HepG2 (cell line): ENCODE measurements around the gene SAMD8. TPM values are rescaled to one million over a fixed set of nuclear protein-coding genes. Genes with fewer than 3 reads are reported as not detected.

ENCODE experiments used
- ATF7-NPFF ChIP-seq: sonication (generic); formaldehyde crosslinking; IDR thresholded peaks from 2 replicates; pipeline ENCODE4 v1.8.1; 2023; ENCODE audit warnings: mild to moderate bottlenecking, low read depth, missing genetic modification reagents, moderate library complexity
- CHD2 ChIP-seq: IDR thresholded peaks from 2 replicates; pipeline ENCODE4 v1.6.1; 2011; ENCODE audit warnings: low read depth, low read length, improper control_type of control experiment
- CTCF ChIP-seq: sonication (generic); formaldehyde crosslinking; IDR thresholded peaks from 2 replicates; pipeline ENCODE4 v1.5.0; 2020; ENCODE audit warnings: mild to moderate bottlenecking, missing genetic modification reagents, moderate library complexity
- HDAC2 ChIP-seq: sonication (generic); formaldehyde crosslinking; IDR thresholded peaks from 2 replicates; pipeline ENCODE4 v1.4.0; 2020; ENCODE audit warnings: missing genetic modification reagents
- HNF1A ChIP-seq, 2 experiments: sonication (generic) in 1 of 2; formaldehyde crosslinking in 1 of 2; IDR thresholded peaks; 2 replicates each; pipeline versions ENCODE4 v1.4.0 to v1.6.1; 2016 to 2020; ENCODE audit warnings: borderline replicate concordance in 1 of 2, low read depth in 1 of 2, mild to moderate bottlenecking in 1 of 2, missing genetic modification reagents in 1 of 2
- HNF1B ChIP-seq: sonication (generic); formaldehyde crosslinking; IDR thresholded peaks from 2 replicates; pipeline ENCODE4 v1.5.1; 2020; ENCODE audit warnings: mild to moderate bottlenecking, moderate library complexity, missing genetic modification reagents
- JUN ChIP-seq: sonication (generic); formaldehyde crosslinking; IDR thresholded peaks from 2 replicates; pipeline ENCODE4 v1.4.0; 2020; ENCODE audit warnings: mild to moderate bottlenecking, missing genetic modification reagents
- MIER2 ChIP-seq: IDR thresholded peaks from 2 replicates; pipeline ENCODE4 v1.6.1; 2016; ENCODE audit warnings: missing biosample characterization, missing genetic modification reagents
- NR0B2 ChIP-seq: sonication (generic); formaldehyde crosslinking; IDR thresholded peaks from 2 replicates; pipeline ENCODE4 v1.4.0; 2020; ENCODE audit warnings: mild to moderate bottlenecking, missing genetic modification reagents
- PAF1 ChIP-seq: IDR thresholded peaks from 2 replicates; pipeline ENCODE4 v1.6.1; 2016; ENCODE audit warnings: missing genetic modification reagents, missing compliant biosample characterization
- REPIN1 ChIP-seq: sonication (generic); formaldehyde crosslinking; IDR thresholded peaks from 2 replicates; pipeline ENCODE4 v1.8.0; 2022; ENCODE audit warnings: missing genetic modification reagents, low read depth, mild to moderate bottlenecking, borderline replicate concordance
- RNF219 ChIP-seq: sonication (generic); formaldehyde crosslinking; IDR thresholded peaks from 2 replicates; pipeline ENCODE4 v1.5.0; 2020; ENCODE audit warnings: mild to moderate bottlenecking, missing genetic modification reagents
- SMC3 ChIP-seq: IDR thresholded peaks from 2 replicates; pipeline ENCODE4 v1.6.1; 2011; ENCODE audit warnings: low read length, improper control_type of control experiment
- ZKSCAN8 ChIP-seq: IDR thresholded peaks from 2 replicates; pipeline ENCODE4 v1.6.1; 2016; ENCODE audit warnings: borderline replicate concordance, missing genetic modification reagents, missing compliant biosample characterization
- ZNF460 ChIP-seq: sonication (generic); formaldehyde crosslinking; IDR thresholded peaks from 2 replicates; pipeline ENCODE4 v1.5.1; 2020; ENCODE audit warnings: missing genetic modification reagents, mild to moderate bottlenecking, borderline replicate concordance
- ZNF709 ChIP-seq: sonication (generic); formaldehyde crosslinking; IDR thresholded peaks from 2 replicates; pipeline ENCODE4 v1.5.0; 2020; ENCODE audit warnings: mild to moderate bottlenecking, missing genetic modification reagents
- ZSCAN9 ChIP-seq: IDR thresholded peaks from 2 replicates; pipeline ENCODE4 v1.6.1; 2016; ENCODE audit warnings: borderline replicate concordance
- polyA plus RNA-seq, 8 experiments: library from polyadenylated mRNA; depleted of rRNA in 3 of 8; stranded (reverse) in 7 of 8; unstranded in 1 of 8; fragments of >200 nt; fragmentation: Illumina TruSeq in 4 of 8; extraction: Trizol in 4 of 8; gene quantifications; 2 replicates each; pipeline versions ENCODE4 v1.2.1 to v1.2.3, GENCODE V29; 2011 to 2016; ENCODE audit warnings: low read depth in 4 of 8, missing spikeins in 1 of 8, mixed read lengths in 1 of 8; ENCODE audit not compliant: insufficient read depth in 1 of 8
- total RNA-seq, 5 experiments: library from RNA; depleted of rRNA; stranded (reverse); fragments of >200 nt; fragmentation: Illumina TruSeq; extraction: Trizol; gene quantifications; 2 replicates each; pipeline ENCODE4 v1.2.3, GENCODE V29; 2016; ENCODE audit warnings: low read depth in 1 of 5
- TF ChIP-seq, protein P1 (sequence below): sonication (generic); formaldehyde crosslinking; IDR thresholded peaks from 2 replicates; pipeline ENCODE4 v1.4.0; 2020; ENCODE audit warnings: missing genetic modification reagents

The SAMD8 gene
- total and polyA plus RNA-seq, 2 of the 13 experiments (the other 11 are each of a cell fraction or from before 2014, with no cell fraction given), result 10.4 to 13.2 TPM

DNA sequence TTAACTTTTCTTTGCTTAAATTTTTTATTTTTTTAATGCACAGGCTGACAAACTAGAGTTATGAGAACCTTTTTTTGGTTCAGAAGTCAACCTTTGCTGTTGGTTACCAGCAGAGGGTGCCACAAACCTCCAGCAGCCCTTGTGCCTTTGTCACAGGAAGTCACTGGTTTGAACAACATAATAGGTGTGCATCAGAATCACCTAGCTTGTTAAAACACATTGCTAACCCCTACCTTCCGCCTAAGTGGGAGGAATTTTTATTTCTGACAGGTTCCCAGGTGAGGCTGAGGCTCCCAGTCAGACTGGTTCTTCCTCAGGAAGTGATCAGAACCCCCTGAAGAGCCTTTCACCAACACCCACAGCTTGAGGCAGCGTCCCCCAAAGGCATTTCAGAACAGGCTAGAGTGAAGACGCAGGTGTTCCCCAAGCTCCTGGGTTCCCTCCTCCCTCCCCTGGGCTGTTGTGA, 76.5 kb downstream of the SAMD8 start (continued):
- TF ChIP-seq HNF1B (CRISPR knock-in tag), result 0 out of 2 replicates have a peak, but pooled peaks have one; percentile 23
- TF ChIP-seq CHD2, result no peak
- no peak for TF ChIP-seq RNF219
- TF ChIP-seq REPIN1 (CRISPR knock-in tag), result no peak
- peak; percentile 31; the same call in 1 of the 2 replicates for TF ChIP-seq HDAC2 (CRISPR knock-in tag)
- no peak for TF ChIP-seq JUN (CRISPR knock-in tag)
- TF ChIP-seq MIER2 (CRISPR knock-in tag), result no peak
- TF ChIP-seq NR0B2 (CRISPR knock-in tag), result no peak
- no peak for TF ChIP-seq HNF1A (IDR thresholded peaks at IDR 0.05; ENCODE audit: low read depth)
- no peak for TF ChIP-seq HNF1A (CRISPR knock-in tag; IDR thresholded peaks at IDR 0.05; ENCODE audit: borderline replicate concordance)
- TF ChIP-seq ZNF709 (CRISPR knock-in tag), result no peak
- TF ChIP-seq SMC3, result peak; percentile 86
- TF ChIP-seq ZKSCAN8 (CRISPR knock-in tag), result no peak
- TF ChIP-seq CTCF (CRISPR knock-in tag), result peak; percentile 78
- no peak for TF ChIP-seq PAF1 (CRISPR knock-in tag)
- no peak for TF ChIP-seq ZNF460
- TF ChIP-seq ATF7-NPFF (CRISPR knock-in tag), result no peak
- TF ChIP-seq, protein P1, sequence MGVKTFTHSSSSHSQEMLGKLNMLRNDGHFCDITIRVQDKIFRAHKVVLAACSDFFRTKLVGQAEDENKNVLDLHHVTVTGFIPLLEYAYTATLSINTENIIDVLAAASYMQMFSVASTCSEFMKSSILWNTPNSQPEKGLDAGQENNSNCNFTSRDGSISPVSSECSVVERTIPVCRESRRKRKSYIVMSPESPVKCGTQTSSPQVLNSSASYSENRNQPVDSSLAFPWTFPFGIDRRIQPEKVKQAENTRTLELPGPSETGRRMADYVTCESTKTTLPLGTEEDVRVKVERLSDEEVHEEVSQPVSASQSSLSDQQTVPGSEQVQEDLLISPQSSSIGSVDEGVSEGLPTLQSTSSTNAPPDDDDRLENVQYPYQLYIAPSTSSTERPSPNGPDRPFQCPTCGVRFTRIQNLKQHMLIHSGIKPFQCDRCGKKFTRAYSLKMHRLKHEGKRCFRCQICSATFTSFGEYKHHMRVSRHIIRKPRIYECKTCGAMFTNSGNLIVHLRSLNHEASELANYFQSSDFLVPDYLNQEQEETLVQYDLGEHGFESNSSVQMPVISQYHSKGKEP (CRISPR knock-in tag), result no peak
- TF ChIP-seq ZSCAN9 (CRISPR knock-in tag), result no peak
